Neural crest cell (in vitro differentiated cells): Measurements from ENCODE around the gene NAV2. TPM values are rescaled to one million over a fixed set of nuclear protein-coding genes. Genes with fewer than 3 reads are reported as not detected.

Experiments
- DNase-seq: peaks from one replicate; pipeline ENCODE4 v3.0.0; 2021; ENCODE audit warnings: low read depth, mixed read lengths, low spot score
- H3K27ac Mint-ChIP-seq: one replicate; pipeline ENCODE4 v1.8.0; 2021; ENCODE audit warnings: mild to moderate bottlenecking, mixed read lengths; ENCODE audit not compliant: unreplicated experiment
- H3K27me3 Mint-ChIP-seq: 2 replicates; pipeline ENCODE4 v1.8.0; 2021; ENCODE audit warnings: low read depth, mild to moderate bottlenecking, mixed read lengths
- H3K36me3 Mint-ChIP-seq: 2 replicates; pipeline ENCODE4 v1.8.0; 2021; ENCODE audit warnings: low read depth, mild to moderate bottlenecking, mixed read lengths
- H3K4me1 Mint-ChIP-seq: 2 replicates; pipeline ENCODE4 v1.8.0; 2021; ENCODE audit warnings: mixed read lengths
- H3K4me3 Mint-ChIP-seq: one replicate; pipeline ENCODE4 v1.8.0; 2021; ENCODE audit warnings: mild to moderate bottlenecking, mixed read lengths
- H3K9me3 Mint-ChIP-seq: 2 replicates; pipeline ENCODE4 v1.8.0; 2021; ENCODE audit warnings: mixed read lengths
- total RNA-seq: library from RNA; stranded (reverse); gene quantifications from 2 replicates; pipeline ENCODE4 v1.2.1, GENCODE V29; 2021
- TF ChIP-seq, protein P1 (sequence below): fragments of 200-600 bp; sonication (generic); conservative IDR thresholded peaks from 2 replicates; pipeline ENCODE4 v1.5.0; 2021; ENCODE audit warnings: antibody characterized with exemption, mild to moderate bottlenecking

Gene NAV2
- total RNA-seq, 1 donor from 2014 or later: 14.1 TPM

- Mint-ChIP-seq H3K27me3 (peaks cover 8% of the 10 kb centered on the region), H3K9me3 (no peaks in the 10 kb centered on the region), H3K4me1 (peaks cover 26% of the 10 kb centered on the region), H3K36me3 (no peaks in the 10 kb centered on the region), H3K4me3 (no peak overlapping the region), H3K27ac (no peak overlapping the region)
- no peak for DNase-seq
- TF ChIP-seq, protein P1, sequence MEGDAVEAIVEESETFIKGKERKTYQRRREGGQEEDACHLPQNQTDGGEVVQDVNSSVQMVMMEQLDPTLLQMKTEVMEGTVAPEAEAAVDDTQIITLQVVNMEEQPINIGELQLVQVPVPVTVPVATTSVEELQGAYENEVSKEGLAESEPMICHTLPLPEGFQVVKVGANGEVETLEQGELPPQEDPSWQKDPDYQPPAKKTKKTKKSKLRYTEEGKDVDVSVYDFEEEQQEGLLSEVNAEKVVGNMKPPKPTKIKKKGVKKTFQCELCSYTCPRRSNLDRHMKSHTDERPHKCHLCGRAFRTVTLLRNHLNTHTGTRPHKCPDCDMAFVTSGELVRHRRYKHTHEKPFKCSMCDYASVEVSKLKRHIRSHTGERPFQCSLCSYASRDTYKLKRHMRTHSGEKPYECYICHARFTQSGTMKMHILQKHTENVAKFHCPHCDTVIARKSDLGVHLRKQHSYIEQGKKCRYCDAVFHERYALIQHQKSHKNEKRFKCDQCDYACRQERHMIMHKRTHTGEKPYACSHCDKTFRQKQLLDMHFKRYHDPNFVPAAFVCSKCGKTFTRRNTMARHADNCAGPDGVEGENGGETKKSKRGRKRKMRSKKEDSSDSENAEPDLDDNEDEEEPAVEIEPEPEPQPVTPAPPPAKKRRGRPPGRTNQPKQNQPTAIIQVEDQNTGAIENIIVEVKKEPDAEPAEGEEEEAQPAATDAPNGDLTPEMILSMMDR: no peak
Measured at GRCh38 chr11:20007386-20007785, 294.7 kb downstream of the NAV2 start.

GRCh38 chr11:20008190-20008870 lies 295.7 kb downstream of the NAV2 start:
- H3K27ac Mint-ChIP-seq: no peak overlapping the region
- no peaks in the 10 kb centered on the region for H3K9me3 Mint-ChIP-seq
- H3K27me3 Mint-ChIP-seq: peaks cover 2% of the 10 kb centered on the region
- H3K4me1 Mint-ChIP-seq: peaks cover 17% of the 10 kb centered on the region
- H3K4me3 Mint-ChIP-seq: no peak overlapping the region
- TF ChIP-seq, protein P1: no peak
- DNase-seq: no peak
- H3K36me3 Mint-ChIP-seq: no peaks in the 10 kb centered on the region

GRCh38 chr11:20008871-20009644 lies 296.4 kb downstream of the NAV2 start:
- TF ChIP-seq, protein P1: no peak
- Mint-ChIP-seq H3K4me3 (no peak overlapping the region), H3K27ac (no peak overlapping the region), H3K36me3 (no peaks in the 10 kb centered on the region), H3K27me3 (no peaks in the 10 kb centered on the region), H3K4me1 (peaks cover 11% of the 10 kb centered on the region), H3K9me3 (no peaks in the 10 kb centered on the region)
- no peak for DNase-seq

- no peak overlapping the region for H3K27ac Mint-ChIP-seq
- H3K4me1 Mint-ChIP-seq: peaks cover 5% of the 10 kb centered on the region
- no peaks in the 10 kb centered on the region for H3K36me3 Mint-ChIP-seq
- H3K9me3 Mint-ChIP-seq: no peaks in the 10 kb centered on the region
- no peaks in the 10 kb centered on the region for H3K27me3 Mint-ChIP-seq
- TF ChIP-seq, protein P1: no peak
- no peak for DNase-seq
- no peak overlapping the region for H3K4me3 Mint-ChIP-seq
Measured at GRCh38 chr11:20010156-20010850, 297.7 kb downstream of the NAV2 start.

DNA sequence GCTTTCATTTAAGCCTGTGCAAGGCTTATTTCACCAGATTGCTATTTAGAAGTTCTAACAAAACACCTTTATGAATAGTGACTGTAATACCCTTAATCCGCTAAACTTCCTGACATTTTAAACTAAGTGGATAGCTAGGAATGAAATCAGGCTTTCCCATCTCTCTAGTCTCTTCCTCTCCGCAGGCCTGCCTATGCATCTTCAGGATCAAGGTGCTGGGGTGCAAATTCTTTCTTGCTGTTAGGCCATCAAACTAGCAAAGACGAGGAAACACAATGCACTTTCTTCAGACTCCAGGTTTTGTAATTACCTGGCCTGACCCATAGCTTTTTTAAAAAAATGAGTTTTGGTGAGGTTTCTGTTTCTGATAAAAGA lies 298.2 kb downstream of the NAV2 start:
- no peak for DNase-seq
- H3K4me1 Mint-ChIP-seq: peaks cover 1% of the 10 kb centered on the region
- H3K27me3 Mint-ChIP-seq: no peaks in the 10 kb centered on the region
- no peak overlapping the region for H3K27ac Mint-ChIP-seq
- H3K9me3 Mint-ChIP-seq: no peaks in the 10 kb centered on the region
- H3K36me3 Mint-ChIP-seq: no peaks in the 10 kb centered on the region
- TF ChIP-seq, protein P1: no peak
- no peak overlapping the region for H3K4me3 Mint-ChIP-seq
